ENCODE measurements around the gene SCIN. TPM values are rescaled to one million over a fixed set of nuclear protein-coding genes. Genes with fewer than 3 reads are reported as not detected.
"Not testable (repeated sequence)": the region's sequence is repeated elsewhere in the genome, so short reads cannot be mapped to it uniquely, and the experiment has no call there.

SCIN gene
- 0.27 TPM for total RNA-seq
- under 1 TPM; 0.33 to 0.84 (median 0.43) TPM for polyA plus RNA-seq (ENCODE audit: insufficient read depth in 1 of 8, insufficient read length in 8 of 8, low replicate concordance in 1 of 8)
- long read RNA-seq, donor 1: 0 reads
- long read RNA-seq, donor 2: 0 reads
- long read RNA-seq, donor 3: 0 reads
- long read RNA-seq, donor 4: 0 reads
- long read RNA-seq, donor 5: 0 reads
- long read RNA-seq, donor 6, full-length matches to known transcripts: 1 of 1 reads
- long read RNA-seq, donor 6, partial matches to known transcripts: 0 of 1 reads
- long read RNA-seq, donor 6, other reads (novel, unspliced or antisense): 0 of 1 reads
- long read RNA-seq, donor 7: 0 reads
- long read RNA-seq, donor 8: 0 reads
- long read RNA-seq, donor 9: 0 reads
- long read RNA-seq, donor 10: 0 reads
- long read RNA-seq, donor 11: 0 reads

DNA sequence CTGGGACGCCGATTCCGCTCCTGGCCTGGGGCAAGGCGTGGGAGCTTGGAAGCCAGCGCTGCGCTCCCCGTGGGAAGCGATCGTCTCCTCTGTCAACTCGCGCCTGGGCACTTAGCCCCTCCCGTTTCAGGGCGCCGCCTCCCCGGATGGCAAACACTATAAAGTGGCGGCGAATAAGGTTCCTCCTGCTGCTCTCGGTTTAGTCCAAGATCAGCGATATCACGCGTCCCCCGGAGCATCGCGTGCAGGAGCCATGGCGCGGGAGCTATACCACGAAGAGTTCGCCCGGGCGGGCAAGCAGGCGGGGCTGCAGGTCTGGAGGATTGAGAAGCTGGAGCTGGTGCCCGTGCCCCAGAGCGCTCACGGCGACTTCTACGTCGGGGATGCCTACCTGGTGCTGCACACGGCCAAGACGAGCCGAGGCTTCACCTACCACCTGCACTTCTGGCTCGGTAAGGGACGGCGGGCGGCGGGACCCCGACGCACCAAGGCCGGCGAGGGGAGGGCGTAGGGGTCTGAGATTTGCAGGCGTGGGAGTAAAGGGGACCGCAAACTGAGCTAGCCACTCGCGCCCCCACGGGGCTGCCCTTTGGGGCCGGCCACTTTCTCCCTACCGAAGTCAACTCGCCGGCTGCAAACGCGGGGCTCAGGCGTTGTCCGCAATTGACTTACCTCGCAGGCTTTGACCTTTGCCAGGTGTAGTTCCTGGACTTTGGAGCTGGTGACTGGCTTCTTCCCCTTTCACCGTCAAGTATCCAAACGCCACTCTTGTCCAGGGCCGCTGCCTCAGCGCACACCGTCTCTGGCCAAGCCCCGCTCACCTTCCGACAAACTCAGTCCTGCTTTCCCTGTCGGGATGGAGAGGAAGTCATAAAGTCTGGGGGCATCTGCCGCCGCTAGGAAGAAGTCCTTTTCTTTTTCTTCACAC is at the start of gene SCIN:
Gene SCIN (plus strand): TSS at position 187 of the 928 bp plus-strand sequence. CDS start 67 bp downstream, at position 254.
- H3K27ac ChIP-seq (ENCODE audit: low read length): no peak within 1 kb of the TSS

DNA sequence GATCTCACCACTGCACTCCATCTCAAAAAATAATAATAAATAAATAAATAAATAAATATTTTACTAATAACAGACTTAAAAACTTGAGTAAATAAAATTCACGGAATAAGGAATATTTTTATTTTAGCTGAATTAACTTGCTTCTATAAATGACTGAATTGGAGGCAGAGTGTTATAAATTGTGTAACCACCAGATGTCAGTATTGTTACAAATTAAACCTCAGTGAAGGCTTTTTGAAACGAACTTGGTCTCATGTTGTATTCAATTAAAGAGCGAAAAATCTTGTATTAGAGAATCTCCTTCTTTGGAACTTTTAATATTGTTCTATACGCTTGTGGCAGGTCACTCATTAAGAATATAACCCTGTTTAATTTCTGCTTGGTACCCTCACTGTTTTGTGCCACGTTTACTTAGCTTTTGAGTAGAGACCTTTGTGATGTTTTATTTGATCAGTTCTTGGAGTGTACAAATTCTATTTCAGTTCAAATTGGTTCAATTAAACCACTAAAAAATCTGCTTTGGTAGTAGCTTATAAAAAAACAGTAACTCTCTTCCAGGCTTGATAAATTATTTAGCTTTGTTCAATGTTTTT is 45.6 kb upstream of the SCIN start:
- no peak overlapping the region for H3K27ac ChIP-seq (ENCODE audit: low read length)
- no peak overlapping the region for H3K4me3 ChIP-seq (ENCODE audit: low read length)
- WGBS (ENCODE audit: insufficient coverage): no CpG with 5 or more reads among the region's 5 CpGs
- no peaks in the 10 kb centered on the region for H3K36me3 ChIP-seq (ENCODE audit: control insufficient read depth, insufficient read depth, low read length)
- H3K4me1 ChIP-seq (ENCODE audit: control insufficient read depth, insufficient read depth, low read length): no peaks in the 10 kb centered on the region
- H3K27me3 ChIP-seq (ENCODE audit: control insufficient read depth, insufficient read depth, low read length): no peaks in the 10 kb centered on the region
- H3K9me3 ChIP-seq (replicated peaks; ENCODE audit: control insufficient read depth, low read depth, low read length): no peaks in the 10 kb centered on the region
- peak; percentile 64 for DNase-seq

More for the DNA sequence above, at the start of gene SCIN:
- H3K4me3 ChIP-seq (ENCODE audit: low read length): peak within 1 kb of the TSS; percentile 46
- H3K4me1 ChIP-seq (ENCODE audit: control insufficient read depth, insufficient read depth, low read length): peaks cover 13% of the 10 kb centered on the region
- peaks cover 23% of the 10 kb centered on the region for H3K27me3 ChIP-seq (ENCODE audit: control insufficient read depth, insufficient read depth, low read length)
- DNase-seq: peak; percentile 29
- under 1% methylated on average over 62 of the region's 74 CpGs for WGBS (ENCODE audit: insufficient coverage)
- H3K9me3 ChIP-seq (replicated peaks; ENCODE audit: control insufficient read depth, low read depth, low read length): no peaks in the 10 kb centered on the region
- no peaks in the 10 kb centered on the region for H3K36me3 ChIP-seq (ENCODE audit: control insufficient read depth, insufficient read depth, low read length)

DNA sequence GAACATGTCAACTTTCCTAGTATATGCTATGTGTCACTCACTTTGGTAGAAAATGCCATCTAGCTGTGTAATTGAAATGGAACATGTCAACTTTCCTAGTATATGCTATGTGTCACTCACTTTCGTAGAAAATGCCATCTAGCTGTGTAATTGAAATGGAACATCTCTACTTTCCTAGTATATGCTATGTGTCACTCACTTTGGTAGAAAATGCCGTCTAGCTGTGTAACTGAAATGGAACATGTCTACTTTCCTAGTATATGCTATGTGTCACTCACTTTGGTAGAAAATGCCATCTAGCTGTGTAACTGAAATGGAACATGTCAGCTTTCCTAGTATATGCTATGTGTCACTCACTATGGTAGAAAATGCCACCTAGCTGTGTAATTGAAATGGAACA is 43.8 kb upstream of the SCIN start:
- not testable (repeated sequence) for H3K4me1 ChIP-seq (ENCODE audit: control insufficient read depth, insufficient read depth, low read length); DNase-seq
- WGBS (ENCODE audit: insufficient coverage): no CpG with 5 or more reads among the region's 2 CpGs

DNA sequence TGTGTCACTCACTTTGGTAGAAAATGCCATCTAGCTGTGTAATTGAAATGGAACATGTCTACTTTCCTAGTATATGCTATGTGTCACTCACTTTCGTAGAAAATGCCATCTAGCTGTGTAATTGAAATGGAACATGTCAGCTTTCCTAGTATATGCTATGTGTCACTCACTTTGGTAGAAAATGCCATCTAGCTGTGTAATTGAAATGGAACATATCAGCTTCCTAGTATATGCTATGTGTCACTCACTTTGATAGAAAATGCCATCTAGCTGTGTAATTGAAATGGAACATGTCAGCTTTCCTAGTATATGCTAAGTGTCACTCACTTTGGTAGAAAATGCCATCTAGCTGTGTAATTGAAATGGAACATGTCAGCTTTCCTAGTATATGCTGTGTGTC is 42.9 kb upstream of the SCIN start:
- DNase-seq; H3K4me3 ChIP-seq (ENCODE audit: low read length); H3K4me1 ChIP-seq (ENCODE audit: control insufficient read depth, insufficient read depth, low read length); H3K36me3 ChIP-seq (ENCODE audit: control insufficient read depth, insufficient read depth, low read length); H3K27me3 ChIP-seq (ENCODE audit: control insufficient read depth, insufficient read depth, low read length); H3K9me3 ChIP-seq (replicated peaks; ENCODE audit: control insufficient read depth, low read depth, low read length); H3K27ac ChIP-seq (ENCODE audit: low read length): not testable (repeated sequence)
- WGBS (ENCODE audit: insufficient coverage): no CpG with 5 or more reads among the region's 1 CpG

More for the DNA sequence above, 43.8 kb upstream of the SCIN start:
- H3K27me3 ChIP-seq (ENCODE audit: control insufficient read depth, insufficient read depth, low read length); H3K27ac ChIP-seq (ENCODE audit: low read length); H3K4me3 ChIP-seq (ENCODE audit: low read length); H3K9me3 ChIP-seq (replicated peaks; ENCODE audit: control insufficient read depth, low read depth, low read length); H3K36me3 ChIP-seq (ENCODE audit: control insufficient read depth, insufficient read depth, low read length): not testable (repeated sequence)

DNA sequence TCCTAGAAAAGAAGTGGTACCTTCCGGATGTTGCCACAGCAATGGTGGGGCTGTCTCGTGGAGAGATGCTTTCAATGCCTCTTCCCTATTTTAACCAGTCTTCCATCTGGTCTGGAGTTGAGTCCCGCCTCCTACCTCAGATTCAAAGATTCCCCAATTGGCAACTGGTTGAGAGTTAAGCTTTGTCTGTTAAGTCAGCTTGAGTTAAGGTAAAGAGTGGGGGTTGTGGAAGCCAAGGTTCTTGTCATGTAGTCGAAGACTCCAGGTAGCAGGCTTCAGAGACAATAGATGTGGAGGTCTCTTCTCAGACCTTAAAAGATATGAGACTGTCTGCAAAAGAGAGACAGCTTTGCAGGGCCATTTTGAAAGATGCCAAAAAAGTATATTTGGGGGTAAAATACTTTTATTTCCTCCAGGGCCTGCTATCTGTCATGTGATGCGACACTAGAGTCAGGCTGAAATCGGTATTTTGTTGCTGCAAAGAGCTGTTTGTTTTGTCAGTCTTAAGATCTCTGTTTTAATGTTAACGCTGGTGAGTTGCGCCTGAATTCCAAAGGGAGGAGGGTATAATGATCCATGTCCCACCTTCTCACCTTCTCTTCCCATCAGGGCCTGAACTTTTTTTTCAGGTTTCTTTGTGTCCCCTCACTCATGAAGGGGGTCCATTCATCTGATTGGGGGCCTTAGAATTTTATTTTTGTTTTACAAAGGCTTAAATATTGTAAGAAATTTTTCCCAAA is 40.4 kb upstream of the SCIN start:
- Histone ChIP-seq H3K27ac (ENCODE audit: low read length) (no peak overlapping the region), H3K36me3 (ENCODE audit: control insufficient read depth, insufficient read depth, low read length) (no peaks in the 10 kb centered on the region), H3K27me3 (ENCODE audit: control insufficient read depth, insufficient read depth, low read length) (no peaks in the 10 kb centered on the region), H3K4me3 (ENCODE audit: low read length) (no peak overlapping the region), H3K4me1 (ENCODE audit: control insufficient read depth, insufficient read depth, low read length) (no peaks in the 10 kb centered on the region), H3K9me3 (replicated peaks; ENCODE audit: control insufficient read depth, low read depth, low read length) (no peaks in the 10 kb centered on the region)
- DNase-seq: no peak
- WGBS (ENCODE audit: insufficient coverage): 83% methylated on average over 1 of the region's 8 CpGs

DNA sequence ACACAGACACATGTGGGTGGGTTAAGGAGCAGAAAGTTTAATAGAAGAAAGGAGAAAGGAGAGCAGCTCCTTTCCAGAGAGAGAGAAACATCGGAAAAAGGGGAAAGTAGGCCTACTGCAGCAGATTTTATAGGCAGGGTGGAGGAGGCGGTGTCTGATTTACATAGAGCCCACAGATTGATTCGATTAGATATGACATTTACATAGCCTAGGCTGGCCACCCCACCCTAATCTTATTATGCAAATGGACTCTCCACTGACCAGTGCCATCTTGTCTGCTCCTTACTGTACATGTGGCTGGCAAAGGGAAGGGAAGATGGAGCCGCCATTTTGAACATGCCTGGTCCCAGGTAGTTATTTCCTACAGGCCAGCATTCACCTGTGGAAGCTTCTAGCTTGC is 38.7 kb upstream of the SCIN start:
- no peaks in the 10 kb centered on the region for H3K9me3 ChIP-seq (replicated peaks; ENCODE audit: control insufficient read depth, low read depth, low read length)
- DNase-seq: no peak
- H3K4me3 ChIP-seq (ENCODE audit: low read length): no peak overlapping the region
- WGBS (ENCODE audit: insufficient coverage): 100% methylated on average over 1 of the region's 4 CpGs
- no peaks in the 10 kb centered on the region for H3K36me3 ChIP-seq (ENCODE audit: control insufficient read depth, insufficient read depth, low read length)
- H3K4me1 ChIP-seq (ENCODE audit: control insufficient read depth, insufficient read depth, low read length): no peaks in the 10 kb centered on the region
- no peak overlapping the region for H3K27ac ChIP-seq (ENCODE audit: low read length)
- H3K27me3 ChIP-seq (ENCODE audit: control insufficient read depth, insufficient read depth, low read length): no peaks in the 10 kb centered on the region

DNA sequence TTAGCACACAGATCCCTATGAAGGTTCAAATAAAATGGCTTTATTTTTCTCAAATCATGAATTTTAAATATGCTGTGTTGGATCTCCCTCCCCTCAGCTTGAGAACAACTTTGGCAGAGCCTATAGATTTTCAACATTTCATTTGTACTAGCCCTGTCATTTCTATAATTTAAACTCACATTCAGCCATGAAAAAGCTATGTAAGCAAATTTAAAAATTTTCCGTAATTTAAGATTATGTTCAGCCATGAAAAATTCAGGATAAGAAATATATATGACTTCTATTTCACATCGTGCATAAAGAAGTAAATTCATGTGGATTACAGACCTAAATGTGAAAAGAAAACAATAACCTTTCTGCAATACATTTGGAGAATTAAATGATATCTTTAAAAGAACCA is 36.5 kb upstream of the SCIN start:
- Histone ChIP-seq H3K27ac (ENCODE audit: low read length) (no peak overlapping the region), H3K4me1 (ENCODE audit: control insufficient read depth, insufficient read depth, low read length) (no peaks in the 10 kb centered on the region), H3K9me3 (replicated peaks; ENCODE audit: control insufficient read depth, low read depth, low read length) (no peaks in the 10 kb centered on the region), H3K27me3 (ENCODE audit: control insufficient read depth, insufficient read depth, low read length) (no peaks in the 10 kb centered on the region), H3K36me3 (ENCODE audit: control insufficient read depth, insufficient read depth, low read length) (no peaks in the 10 kb centered on the region), H3K4me3 (ENCODE audit: low read length) (no peak overlapping the region)
- no peak for DNase-seq
- no CpG with 5 or more reads among the region's 2 CpGs for WGBS (ENCODE audit: insufficient coverage)

DNA sequence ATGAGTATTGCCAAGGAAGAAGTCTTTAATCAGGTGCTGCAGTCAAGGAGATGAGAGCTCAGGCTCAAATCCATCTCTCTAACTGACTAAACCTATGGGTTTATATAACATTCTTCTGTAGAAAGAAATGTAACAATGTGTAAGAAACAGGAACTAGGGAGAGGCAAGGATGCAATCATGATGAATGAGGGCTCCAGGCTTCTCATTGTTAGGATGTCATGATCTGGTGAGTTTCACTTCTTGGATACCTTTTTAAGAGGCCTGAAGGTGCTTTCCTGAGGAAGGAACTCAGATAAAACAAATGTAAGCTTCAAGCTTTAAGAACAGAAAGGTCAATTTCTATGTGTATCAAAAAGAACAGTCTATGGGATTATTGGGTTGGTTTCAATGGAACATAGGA is 30.8 kb upstream of the SCIN start:
- H3K27me3 ChIP-seq (ENCODE audit: control insufficient read depth, insufficient read depth, low read length): no peaks in the 10 kb centered on the region
- no peak for DNase-seq
- H3K4me3 ChIP-seq (ENCODE audit: low read length): no peak overlapping the region
- H3K4me1 ChIP-seq (ENCODE audit: control insufficient read depth, insufficient read depth, low read length): no peaks in the 10 kb centered on the region
- H3K27ac ChIP-seq (ENCODE audit: low read length): no peak overlapping the region
- H3K9me3 ChIP-seq (replicated peaks; ENCODE audit: control insufficient read depth, low read depth, low read length): no peaks in the 10 kb centered on the region
- H3K36me3 ChIP-seq (ENCODE audit: control insufficient read depth, insufficient read depth, low read length): no peaks in the 10 kb centered on the region

DNA sequence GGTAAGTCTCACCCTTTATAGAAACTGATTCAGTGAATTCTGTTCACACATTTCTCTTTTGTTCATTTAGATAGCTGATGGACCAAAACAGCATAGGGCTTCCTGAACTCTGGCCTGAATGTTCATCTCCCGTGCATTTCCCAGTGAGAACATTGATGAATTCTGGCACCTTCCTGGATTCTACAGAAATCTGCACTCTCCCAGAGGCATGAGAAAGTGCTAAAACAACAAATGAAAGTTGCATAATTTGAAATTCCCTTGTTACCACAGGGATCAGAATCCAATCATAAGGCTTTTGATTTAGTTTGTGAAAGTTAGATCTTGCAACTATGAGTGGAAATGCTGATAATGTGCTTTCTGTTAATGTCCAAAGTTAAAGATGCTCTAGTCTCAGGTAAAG is 29.7 kb upstream of the SCIN start:
- Histone ChIP-seq H3K27me3 (ENCODE audit: control insufficient read depth, insufficient read depth, low read length) (no peaks in the 10 kb centered on the region), H3K36me3 (ENCODE audit: control insufficient read depth, insufficient read depth, low read length) (no peaks in the 10 kb centered on the region), H3K9me3 (replicated peaks; ENCODE audit: control insufficient read depth, low read depth, low read length) (no peaks in the 10 kb centered on the region), H3K4me1 (ENCODE audit: control insufficient read depth, insufficient read depth, low read length) (no peaks in the 10 kb centered on the region), H3K27ac (ENCODE audit: low read length) (no peak overlapping the region), H3K4me3 (ENCODE audit: low read length) (no peak overlapping the region)
- WGBS (ENCODE audit: insufficient coverage): 56% methylated on average over 1 of the region's 1 CpG
- no peak for DNase-seq

Data from muscle of leg (tissue), 16 donors.